RWPE1 (cell line): Measurements from ENCODE around the gene SEMA4C.

Source experiments
- CTCF ChIA-PET: fragments of 350-600 bp; sonication (Branson Sonifier 250); formaldehyde crosslinking; extraction: SDS; loops from one replicate; lab custom pipeline; 2021; lab: Yijun Ruan, JAX
- POLR2A ChIA-PET: fragments of 400-600 bp; formaldehyde crosslinking; extraction: SDS; loops from one replicate; lab custom pipeline; 2020; ENCODE audit warnings: antibody characterized with exemption; ENCODE audit not compliant: low non-redundant PET; lab: Yijun Ruan, JAX
- DNase-seq: peaks from one replicate; pipeline ENCODE4 v3.0.0; 2012; ENCODE audit warnings: low spot score
- H3K27ac ChIP-seq: fragments of 450-650 bp; 2 replicates; pipeline ENCODE4 v1.5.1; 2017
- TF ChIP-seq, protein P1 (sequence below): fragments of 450-650 bp; conservative IDR thresholded peaks from 2 replicates; pipeline ENCODE4 v1.5.1; 2017; ENCODE audit warnings: low read depth, mild to moderate bottlenecking

SEMA4C gene

DNA sequence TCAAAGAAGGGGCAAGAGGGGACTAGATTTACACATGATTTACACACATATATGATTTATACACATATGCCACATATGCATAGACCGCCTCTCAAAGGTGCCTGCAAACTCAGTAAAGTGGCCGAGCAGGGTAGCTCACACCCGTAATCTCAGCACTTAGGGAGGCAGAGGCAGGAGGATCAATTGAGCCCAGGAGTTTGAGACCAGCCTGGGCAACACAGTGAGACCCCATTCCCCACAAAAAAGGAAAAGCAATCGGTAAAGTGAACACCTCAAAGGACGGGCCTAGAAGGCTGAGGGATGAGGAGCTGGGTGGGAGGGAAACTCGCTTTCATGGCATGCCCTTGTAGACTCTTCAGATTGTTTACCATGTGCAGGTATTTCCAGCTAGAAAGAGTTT lies 17.2 kb downstream of the SEMA4C start:
- TF ChIP-seq, protein P1, sequence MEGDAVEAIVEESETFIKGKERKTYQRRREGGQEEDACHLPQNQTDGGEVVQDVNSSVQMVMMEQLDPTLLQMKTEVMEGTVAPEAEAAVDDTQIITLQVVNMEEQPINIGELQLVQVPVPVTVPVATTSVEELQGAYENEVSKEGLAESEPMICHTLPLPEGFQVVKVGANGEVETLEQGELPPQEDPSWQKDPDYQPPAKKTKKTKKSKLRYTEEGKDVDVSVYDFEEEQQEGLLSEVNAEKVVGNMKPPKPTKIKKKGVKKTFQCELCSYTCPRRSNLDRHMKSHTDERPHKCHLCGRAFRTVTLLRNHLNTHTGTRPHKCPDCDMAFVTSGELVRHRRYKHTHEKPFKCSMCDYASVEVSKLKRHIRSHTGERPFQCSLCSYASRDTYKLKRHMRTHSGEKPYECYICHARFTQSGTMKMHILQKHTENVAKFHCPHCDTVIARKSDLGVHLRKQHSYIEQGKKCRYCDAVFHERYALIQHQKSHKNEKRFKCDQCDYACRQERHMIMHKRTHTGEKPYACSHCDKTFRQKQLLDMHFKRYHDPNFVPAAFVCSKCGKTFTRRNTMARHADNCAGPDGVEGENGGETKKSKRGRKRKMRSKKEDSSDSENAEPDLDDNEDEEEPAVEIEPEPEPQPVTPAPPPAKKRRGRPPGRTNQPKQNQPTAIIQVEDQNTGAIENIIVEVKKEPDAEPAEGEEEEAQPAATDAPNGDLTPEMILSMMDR: no peak
- CTCF ChIA-PET: interaction anchor here (0.6 kb wide), 3 partner anchors 68 to 215 kb away, joined by 3 to 4 read pairs (median 3); no protein-coding TSS in a partner anchor

DNA sequence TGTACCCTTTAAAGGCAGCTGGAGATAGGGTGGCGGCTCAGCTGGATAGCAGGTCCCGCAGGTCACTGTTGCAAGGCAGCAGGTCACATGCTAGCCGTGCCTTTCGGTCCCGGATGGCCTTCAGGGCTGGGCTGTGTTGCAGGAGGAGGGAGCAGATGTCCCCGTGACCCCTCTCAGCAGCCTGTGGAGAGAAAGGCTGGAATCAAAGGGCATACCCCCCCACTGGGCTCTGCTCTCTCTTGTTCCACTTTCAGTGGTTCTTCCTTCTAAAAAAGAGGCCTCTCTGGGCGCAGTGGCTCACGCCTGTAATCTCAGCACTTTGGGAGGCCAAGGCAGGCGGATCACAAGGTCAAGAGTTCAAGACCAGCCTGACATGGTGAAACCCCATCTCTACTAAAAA lies 21.6 kb downstream of the SEMA4C start:
- POLR2A ChIA-PET: no interaction called here
- no peak overlapping the region for H3K27ac ChIP-seq
- CTCF ChIA-PET: no interaction called here
- TF ChIP-seq, protein P1: no peak
- no peak for DNase-seq

More for the DNA sequence above, 17.2 kb downstream of the SEMA4C start:
- POLR2A ChIA-PET: no interaction called here
- no peak for DNase-seq
- H3K27ac ChIP-seq: no peak overlapping the region

DNA sequence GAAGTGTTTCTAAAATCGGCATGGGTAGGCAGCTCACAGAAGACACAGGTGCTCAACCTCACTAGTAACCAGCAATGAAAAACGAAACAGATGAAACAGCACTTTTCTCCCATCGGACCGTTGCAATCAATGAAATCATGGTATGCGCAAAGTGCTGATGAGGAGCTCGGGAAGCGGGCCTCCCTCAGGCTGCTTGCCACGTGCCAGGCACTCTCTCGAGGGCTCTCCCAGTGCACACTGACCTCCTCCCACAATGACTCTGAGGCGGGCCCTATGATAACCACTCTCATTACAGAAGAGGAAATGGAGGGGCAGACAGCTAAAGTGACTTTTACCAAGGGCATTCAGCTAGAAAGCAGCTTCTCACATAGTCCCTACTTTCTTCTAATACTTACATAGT lies 22.3 kb downstream of the SEMA4C start:
- ChIA-PET POLR2A (no interaction called here), CTCF (interaction anchor here (0.8 kb wide), 1 partner anchor 21 kb away, joined by 3 read pairs; no protein-coding TSS in a partner anchor)
- no peak overlapping the region for H3K27ac ChIP-seq
- TF ChIP-seq, protein P1: no peak
- DNase-seq: no peak

- H3K27ac ChIP-seq: no peak overlapping the region
- no peak for DNase-seq
- TF ChIP-seq, protein P1: no peak
- POLR2A ChIA-PET: no interaction called here
- CTCF ChIA-PET: no interaction called here
Measured at GRCh38 chr2:96846825-96847224, 23.1 kb downstream of the SEMA4C start.

GRCh38 chr2:96844405-96844808 lies 25.5 kb downstream of the SEMA4C start:
- no peak overlapping the region for H3K27ac ChIP-seq
- TF ChIP-seq, protein P1: no peak
- CTCF ChIA-PET: interaction anchor here (1.9 kb wide), 1 partner anchor 14 kb away, joined by 11 read pairs; the partner anchor contains the start of gene ANKRD39
- POLR2A ChIA-PET: no interaction called here
- no peak for DNase-seq

GRCh38 chr2:96843538-96844268 lies 26.2 kb downstream of the SEMA4C start, which contains the start of gene ANKRD23:
Gene ANKRD23 (minus strand): TSS chr2:96844021. CDS start chr2:96843992, 29 bp downstream.
- DNase-seq: no peak
- 0 out of 2 replicates have a peak within 1 kb of the TSS, but pooled peaks have one; percentile 32 for H3K27ac ChIP-seq
- TF ChIP-seq, protein P1: no peak
- CTCF ChIA-PET: interaction anchor here (0.6 to 1.9 kb wide), 3 partner anchors 13 to 28 kb away, joined by 3 to 11 read pairs (median 4); partner anchors contain the start of gene ANKRD39
- POLR2A ChIA-PET: interaction anchor here (0.7 kb wide), 1 partner anchor 11 kb away, joined by 3 read pairs; no protein-coding TSS in a partner anchor
